ENCODE data around the gene C11orf42.
A peak's percentile ranks its signal among the peaks of the same experiment; 100 is the strongest.

- no peak for TF ChIP-seq POLR2A (IDR thresholded peaks at IDR 0.05)
- peak in 1 of 3 donors; percentile 51 for TF ChIP-seq CTCF (IDR thresholded peaks at IDR 0.05)
Measured at GRCh38 chr11:6251120-6251733, 45.9 kb downstream of the C11orf42 start.
